NCI-H1105 (cell line): ENCODE results near the gene EXPH5.
"Not testable (repeated sequence)": the region's sequence is repeated elsewhere in the genome, so short reads cannot be mapped to it uniquely, and the experiment has no call there.

Experiments
- DNase-seq: peaks from one replicate; lab custom pipeline; 2025; lab: John Stamatoyannopoulos, UW

EXPH5 gene

DNA sequence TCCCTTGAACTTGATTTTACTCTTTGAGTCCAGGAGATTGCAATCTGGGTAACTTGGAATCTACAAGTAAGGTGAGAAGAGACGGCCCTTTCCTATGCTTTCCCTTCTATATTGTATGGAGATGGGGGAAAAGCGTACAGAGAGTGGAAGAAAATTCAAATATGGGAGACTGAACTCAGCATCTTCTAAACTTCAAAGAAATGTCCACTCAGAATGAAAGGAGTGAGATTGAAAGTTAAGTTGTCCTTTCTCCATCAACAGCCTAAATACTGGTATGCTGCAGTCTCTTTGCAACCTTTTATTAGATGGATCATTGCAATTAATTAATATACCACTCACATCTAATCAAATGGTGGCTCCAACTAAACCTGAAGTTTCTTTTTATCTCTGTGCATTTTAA, 6.4 kb upstream of the EXPH5 start:
- DNase-seq = no peak

DNA sequence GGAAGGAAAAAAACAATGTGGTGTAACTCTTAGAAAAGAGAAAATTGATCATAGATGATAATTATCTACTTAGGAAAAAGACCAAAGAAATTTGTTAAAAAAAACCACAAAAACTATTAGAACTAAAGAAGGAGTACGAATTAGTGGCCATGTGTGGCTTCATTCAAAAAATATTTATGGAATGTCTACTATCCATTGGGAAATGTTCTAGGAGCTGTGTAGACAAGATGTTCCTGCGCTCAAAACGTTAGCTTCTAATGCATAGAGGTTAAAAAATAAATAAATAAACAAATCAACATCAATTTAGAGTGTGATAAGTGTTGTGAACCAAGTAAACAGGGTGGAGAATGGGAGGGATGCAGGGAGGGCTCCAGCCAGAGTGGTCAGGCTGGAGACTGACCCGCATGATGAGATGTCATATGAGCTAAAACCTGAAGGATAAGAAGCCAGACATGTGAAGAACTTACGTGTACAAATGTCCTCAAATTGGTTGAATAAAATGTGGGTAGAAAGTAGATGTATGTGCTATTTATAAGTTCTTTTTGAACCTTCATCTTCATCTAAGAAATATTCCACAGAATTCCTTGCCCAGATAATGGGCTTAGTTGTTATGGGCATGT, 4.3 kb upstream of the EXPH5 start:
- DNase-seq = no peak

DNA sequence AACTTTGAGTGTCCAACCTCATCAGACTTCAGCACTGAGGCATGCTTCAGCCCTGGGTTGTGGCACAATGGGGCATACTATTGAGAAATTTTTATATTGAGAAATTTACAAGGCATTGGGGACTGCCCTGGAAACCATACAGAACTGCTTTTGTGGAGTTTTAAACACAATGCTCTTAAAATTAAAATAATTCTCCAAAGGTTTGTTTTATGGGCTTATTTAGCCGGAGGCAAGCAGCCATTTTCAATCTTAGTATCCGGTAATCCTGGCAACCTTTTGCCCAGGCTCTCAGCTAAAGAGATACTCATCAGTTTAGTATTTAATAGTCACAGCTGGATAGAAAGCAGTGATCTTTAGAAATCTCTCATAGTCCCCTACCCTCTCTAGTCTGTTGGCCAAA, 3.1 kb upstream of the EXPH5 start:
- DNase-seq = no peak

DNA sequence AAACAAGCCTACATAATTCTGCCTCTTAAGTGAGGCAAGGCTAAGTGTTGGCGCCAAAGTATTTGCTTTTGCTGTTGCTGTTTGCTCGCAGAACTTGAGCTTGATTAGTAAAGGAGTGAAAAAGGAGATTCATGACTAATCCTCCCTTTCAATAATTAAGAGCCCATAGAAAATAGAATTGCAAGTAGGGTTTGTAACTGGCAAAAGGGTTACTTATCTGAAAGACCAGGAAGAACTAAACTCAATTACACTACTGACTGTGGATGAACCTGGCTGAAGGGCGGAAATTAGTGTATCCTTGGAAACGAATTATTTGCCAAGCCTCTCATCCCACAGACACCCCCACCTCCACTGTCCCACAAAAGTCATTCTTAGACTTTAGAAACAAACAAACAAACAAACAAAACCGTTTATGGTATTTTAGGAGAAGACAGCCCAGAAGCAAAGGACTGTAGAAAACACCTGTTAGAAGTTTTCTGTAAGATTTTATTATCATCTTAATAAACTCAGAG, 411 bp upstream of the EXPH5 start:
- no peak for DNase-seq

DNA sequence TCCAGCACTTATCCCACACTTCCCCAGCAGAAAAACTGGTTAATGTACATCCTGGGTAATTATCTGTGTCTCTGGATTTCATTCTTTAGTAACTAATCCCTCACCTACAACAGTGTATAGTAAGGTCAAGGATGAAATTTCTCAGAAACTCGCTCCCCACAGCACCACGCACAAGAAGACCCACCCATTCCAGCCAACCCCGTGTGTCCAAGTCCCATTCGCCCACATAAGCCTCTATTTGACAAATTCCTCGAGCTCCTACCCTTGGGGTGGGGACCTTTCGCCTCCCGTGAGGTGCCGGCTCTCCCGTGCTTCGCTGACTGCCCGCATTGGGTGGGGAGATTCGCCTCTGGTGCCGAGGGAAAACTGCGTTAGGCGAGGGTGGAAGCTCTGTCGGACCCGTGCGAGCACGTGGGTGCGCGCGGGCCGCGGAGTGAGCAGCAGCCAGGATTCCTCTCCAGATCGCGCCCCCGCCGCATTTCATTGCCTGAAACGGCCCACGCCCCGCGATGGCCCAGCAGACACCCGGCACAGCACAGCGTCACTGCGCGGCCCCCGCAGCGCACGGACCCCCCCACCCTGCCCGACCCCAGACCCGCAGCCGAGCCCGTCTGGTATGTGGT, 866 bp downstream of the EXPH5 start:
- peak; percentile 5 for DNase-seq

DNA sequence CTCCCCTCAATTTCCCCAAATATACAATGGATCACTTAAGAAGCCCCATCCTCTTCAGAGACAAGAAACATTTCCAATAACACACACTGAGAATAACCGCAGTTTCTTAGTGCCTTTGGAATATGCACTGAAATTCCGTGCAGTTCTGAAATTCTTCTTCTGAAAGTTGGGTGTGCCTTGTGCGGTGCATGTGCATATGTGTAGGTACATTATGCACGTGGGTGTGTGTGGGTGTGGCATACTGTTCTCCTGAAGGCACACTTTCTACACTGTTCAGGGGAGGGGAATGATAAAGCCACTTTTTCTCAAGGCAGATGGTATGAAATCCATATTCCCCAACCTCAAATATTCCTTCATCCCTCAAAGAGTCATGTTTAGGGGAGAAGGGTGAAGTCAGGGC, 1.7 kb downstream of the EXPH5 start:
- DNase-seq = no peak

DNA sequence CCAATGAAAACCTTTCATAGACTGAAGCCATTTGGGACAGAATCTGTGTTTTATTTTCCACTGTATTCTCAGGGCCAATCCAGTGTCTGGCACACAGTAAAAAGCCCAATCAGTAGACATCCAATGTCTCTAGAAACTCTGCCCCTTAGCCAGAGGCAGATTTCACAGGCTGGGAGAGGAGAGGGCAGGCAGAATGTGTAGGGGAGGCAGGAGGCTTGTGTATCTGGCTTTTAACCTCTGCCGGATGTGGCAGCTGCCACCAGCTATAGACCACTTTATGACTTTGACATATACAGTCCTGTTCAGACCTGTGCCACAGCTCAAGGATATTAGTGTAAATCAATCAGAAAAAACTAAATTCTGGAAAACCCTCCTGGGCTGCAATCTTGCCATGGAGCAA, 4.4 kb downstream of the EXPH5 start:
- no peak for DNase-seq

DNA sequence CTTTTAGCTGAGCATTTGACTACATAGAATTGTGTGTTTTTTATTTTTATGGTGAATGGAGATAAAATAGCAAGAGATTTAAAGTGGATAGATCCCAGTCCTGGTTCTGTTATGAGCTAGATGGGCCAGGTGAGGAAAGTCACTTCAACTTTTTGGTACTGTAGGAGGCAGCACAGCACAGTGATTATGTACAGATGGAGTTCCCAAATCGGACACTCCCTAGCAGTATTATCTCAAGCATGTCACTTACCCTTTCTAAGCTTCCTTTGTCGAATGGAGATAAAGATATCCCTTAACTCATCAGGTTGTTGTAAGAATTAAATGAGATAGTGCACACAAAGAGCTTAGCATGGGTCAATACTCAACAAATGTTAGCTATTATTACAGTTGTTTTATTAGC, 5.3 kb downstream of the EXPH5 start:
- DNase-seq = no peak

DNA sequence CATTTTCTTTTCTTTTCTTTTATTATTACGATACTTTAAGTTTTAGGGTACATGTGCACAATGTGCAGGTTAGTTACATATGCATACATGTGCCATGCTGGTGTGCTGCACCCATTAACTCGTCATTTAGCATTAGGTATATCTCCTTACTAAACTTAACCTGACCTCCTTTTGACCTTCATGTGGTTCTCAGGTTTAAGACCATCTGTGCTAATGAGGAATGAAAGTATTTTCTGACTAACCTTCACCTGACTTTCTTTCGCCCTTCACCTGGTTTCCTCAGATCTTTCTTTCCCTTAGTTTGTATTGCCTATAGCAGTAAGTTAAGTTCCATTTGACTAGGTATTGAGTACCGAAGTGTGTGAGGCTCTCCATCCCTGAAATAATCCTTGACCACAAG, 6.5 kb downstream of the EXPH5 start:
- no peak for DNase-seq

DNA sequence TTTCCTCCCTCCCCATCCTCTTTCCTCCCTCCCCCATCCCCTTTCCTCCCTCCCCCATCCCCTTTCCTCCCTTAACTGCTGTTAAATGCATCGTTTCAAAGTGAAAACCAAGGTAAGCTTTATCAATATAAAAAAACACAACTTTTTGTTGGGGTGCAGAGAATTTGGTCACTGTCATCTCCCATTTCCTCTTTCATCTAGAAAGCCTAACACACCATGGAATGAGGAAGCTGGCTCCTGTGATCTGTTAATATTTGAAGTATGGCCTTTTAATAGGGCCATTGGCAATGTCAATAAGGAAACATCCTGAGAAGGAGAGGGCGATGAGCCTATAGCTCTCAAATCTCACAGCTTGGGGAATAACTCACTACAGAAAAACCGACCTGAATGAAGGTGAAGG, 7.0 kb downstream of the EXPH5 start:
- no peak for DNase-seq

DNA sequence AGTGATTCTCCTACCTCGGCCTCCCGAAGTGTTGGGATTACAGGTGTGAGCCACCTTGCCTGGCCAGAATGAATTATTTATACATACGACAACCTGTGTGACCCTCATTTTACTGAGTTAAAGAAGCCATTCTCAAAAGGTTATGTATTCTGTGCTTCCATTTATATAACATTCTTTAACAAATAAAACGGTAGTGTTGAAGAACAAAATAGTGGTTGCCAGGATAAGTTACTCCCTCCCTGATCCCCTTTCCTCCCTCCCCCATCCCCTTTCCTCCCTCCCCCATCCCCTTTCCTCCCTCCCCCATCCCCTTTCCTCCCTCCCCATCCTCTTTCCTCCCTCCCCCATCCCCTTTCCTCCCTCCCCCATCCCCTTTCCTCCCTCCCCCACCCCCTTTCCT, 7.4 kb downstream of the EXPH5 start:
- not testable (repeated sequence) for DNase-seq

DNA sequence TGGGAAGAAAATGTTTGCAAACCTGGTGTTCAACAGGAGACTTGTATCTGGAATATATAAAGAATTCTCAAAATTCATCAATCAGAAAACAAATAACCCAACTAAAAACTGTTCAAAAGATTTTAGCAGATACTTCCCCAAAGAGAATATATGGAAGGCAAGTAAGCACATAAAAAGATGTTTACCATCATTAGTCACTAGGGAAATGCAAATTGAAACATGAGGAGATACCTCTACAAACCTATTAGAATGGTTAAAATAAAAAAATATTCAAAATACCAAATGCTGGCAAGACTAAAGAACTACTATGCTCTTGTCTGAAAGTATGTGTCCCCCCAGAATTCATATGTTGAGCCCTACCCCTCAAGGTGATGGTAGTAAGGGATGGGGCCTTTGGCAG, 8.6 kb downstream of the EXPH5 start:
- no peak for DNase-seq

DNA sequence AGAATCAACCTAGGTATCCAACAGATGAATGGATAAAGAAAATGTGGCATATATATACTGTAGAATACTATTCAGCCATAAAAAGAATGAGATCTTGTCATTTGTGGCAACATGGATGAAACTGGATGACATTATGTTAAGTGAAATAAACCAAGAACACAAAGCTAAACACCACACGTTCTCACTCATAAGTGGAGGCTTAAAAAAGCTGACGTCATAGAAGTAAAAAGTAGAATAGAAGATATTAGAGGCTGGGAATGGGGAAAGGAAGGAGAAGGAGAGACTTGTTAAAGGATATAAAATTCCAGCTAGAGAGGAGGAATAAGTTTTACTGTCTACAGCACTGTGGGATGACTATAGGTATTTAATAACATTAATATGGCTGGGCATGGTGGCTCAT, 12.9 kb downstream of the EXPH5 start:
- DNase-seq = no peak

DNA sequence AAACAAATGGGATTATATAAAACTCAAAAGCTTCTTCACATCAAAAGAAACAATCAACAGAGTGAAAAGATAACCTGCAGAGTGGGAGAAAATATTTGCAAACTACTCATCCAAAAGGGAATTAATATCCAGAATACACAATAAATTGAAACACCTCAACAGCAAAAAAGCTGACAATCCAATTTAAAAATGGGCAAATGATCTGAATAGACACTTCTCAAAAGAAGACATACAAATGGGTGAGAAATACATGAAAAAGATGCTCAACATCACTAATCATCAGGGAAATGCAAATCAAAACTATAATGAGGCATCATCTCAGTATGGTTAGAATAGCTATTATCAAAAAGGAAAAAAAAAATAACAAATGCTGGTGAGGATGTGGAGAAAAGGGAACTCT, 13.5 kb downstream of the EXPH5 start:
- DNase-seq = no peak

DNA sequence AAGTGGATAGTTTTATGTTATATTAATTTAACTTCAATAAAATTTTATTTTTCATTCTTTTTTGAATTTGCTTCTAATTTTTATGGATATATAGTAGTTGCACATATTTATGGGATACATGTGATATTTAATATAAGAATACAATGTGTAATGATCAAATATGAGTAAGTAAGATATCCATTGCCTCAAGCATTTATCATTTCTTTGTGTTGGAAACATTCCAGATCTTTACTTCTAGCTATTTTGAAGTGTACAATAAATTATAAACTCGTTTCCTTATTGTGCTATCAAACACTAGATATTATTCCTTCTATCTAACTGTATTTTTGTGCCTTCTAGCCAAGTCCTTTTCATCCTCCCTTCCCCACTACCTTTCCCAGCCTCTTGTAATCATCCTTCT, 17.0 kb downstream of the EXPH5 start:
- DNase-seq = no peak

DNA sequence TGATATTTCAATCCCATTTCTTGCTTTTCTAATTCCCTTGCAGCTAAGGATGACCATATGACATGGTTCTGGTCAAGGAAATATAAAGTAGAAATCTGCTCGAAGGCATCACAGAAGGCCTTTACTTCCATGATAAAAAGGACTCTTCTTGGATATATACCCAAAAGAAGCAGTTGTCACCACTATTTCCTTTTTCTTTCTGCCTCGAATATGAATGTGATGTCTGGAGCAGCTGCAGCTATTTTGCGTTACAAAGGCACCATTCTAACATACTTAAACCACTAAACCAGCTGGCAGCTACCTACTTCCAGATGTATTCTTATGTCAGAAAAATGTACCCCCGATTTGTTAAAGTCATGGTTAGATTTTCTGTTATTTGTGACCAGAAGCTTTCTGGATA, 18.9 kb downstream of the EXPH5 start:
- DNase-seq = no peak

DNA sequence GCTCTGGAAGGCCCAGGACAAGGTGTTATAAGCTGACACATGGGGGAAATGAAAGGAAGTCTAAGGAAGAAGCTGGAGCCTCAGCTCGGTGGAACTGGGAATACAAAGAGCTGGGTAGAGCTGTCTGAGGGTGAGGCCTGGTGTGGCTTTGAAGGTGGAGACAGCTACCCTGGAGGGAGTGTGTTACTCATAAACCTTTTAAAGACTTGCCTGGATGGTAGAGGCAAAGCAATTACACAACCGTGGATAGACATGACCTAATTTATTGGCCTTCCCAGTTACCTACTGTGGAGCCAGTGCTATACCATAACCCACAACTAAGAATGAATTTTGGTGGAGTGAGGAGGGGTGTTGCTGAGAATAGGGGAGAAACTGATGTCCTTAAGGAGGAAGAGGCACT, 22.6 kb downstream of the EXPH5 start:
- no peak for DNase-seq

DNA sequence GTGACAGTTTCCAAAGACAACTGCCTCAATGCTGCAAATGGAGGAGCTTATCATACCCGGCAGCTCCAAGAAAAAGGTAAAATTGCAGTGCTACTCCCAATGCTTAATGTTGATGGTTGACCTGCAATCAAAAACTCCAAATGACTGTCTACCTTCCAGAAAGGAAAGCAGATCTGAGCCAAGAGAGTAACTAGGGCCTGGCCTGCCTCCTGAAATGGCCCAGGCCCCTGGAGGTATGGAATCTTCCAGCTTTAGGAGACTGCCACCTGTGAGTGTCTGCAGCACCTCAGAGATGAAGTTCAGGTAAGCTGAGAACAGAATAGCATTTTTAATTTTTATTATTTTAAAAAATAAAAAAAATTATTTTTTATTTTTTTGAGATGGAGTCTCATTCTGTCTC, 23.7 kb downstream of the EXPH5 start:
- no peak for DNase-seq

DNA sequence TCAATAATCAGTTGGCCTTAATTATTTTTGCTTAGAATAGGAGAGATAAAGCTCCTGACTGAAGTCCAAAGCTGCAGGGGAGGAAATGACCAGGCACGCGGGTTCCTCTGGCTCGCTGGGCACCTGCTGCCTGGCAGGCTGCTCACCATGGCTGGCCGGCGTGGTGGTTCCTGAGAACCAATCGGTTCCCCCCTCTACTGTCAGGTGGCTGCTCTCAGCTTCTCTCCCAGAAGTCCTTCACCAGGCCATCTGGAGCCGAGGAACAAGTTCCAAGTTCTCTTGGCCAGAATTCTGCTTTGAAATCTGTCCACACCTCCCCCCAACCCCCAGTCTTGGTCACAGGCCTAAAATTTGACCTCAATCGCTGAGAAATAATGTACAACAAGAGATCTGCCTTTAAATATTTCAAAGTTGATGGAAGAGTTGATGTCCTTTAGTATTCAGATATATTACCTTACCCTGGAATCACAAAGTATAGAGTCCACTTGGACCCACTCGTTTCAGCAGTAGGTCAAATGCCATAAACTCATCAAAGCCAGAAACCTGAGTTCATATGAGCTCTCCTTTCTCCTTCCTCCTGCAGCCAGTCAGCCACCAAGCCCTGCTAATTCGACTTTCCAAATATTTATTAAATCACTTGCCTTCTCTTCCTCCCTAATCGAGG, 25.2 kb downstream of the EXPH5 start:
- DNase-seq = no peak

DNA sequence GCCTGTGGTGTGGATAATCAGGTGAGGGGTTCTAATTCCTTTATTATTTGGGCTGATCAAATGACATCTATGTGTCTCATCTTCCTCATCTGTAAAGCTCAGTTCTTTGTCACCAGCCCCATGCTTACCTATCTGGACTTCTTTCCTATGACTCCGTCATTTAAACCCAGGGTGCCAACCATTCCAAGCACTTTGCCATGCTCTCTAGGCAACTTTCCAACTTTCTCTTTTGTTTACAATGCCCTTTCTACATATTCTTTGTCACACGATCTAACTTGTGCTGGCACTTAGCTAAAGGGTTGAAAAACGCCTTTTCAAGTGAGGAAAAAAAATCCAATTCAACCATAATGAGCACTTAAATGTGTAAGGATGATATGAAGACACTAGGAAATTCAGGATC, 27.9 kb downstream of the EXPH5 start:
- peak; percentile 59 for DNase-seq

DNA sequence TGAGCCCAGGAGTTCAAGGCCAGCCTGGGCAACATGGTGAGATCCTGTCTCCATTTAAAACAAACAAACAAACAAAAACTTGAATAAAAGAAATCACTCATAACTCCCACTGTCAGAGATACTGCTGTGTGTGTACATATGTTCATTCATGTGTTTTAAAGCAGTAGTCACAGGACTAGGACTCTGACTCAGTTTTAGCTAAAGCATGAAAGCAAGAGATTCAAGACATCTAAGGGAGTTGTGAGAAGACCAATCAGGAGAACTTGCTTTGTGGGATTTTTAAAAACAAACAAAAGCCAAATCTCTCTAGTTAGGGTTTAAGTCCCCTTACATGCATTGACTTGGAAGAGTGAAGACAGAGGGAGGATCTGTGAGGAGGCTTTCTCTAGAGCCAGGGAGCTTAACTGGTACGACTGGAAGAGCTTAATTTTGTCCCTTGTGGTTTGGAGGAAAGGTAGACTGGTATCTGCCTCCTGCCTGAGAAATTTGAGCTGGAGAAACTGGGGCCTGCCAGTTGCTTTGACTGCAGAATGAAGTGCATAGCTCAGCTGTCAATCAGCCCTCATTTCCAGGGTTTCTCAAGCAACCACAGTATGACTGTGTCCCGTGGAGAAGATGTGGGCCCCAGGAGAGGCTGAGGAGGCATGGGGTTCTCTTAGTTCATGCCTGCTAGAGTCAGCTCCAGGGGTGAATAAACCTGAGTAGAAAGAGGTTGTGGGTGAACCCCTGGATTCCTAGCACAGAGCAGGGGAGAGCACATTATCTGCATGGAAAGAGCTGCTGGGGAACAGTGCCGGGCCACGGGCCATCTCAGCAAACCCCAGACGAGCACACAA, 30.6 kb downstream of the EXPH5 start:
- no peak for DNase-seq

DNA sequence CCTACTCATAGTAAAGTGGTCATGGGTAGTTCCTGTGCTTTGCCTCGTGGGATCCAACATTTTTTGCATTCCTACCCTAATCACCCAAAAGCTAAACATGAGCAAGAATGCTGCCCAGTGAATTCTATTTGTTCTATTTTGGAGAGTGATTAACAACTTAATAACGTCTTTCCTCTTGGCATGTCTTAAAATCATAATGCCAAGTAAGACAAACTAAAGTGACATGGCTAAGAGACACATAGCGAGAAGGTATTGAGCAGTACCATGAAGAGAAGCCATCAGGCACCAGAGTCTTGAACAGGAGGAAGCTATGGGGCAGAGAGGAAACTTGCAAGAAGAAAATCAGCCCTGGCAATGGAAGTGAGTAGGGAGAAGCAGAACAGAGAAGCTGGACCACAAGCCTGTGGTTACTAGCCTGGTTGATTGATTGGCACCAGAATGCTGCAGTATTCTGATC, 32.0 kb downstream of the EXPH5 start:
- no peak for DNase-seq

DNA sequence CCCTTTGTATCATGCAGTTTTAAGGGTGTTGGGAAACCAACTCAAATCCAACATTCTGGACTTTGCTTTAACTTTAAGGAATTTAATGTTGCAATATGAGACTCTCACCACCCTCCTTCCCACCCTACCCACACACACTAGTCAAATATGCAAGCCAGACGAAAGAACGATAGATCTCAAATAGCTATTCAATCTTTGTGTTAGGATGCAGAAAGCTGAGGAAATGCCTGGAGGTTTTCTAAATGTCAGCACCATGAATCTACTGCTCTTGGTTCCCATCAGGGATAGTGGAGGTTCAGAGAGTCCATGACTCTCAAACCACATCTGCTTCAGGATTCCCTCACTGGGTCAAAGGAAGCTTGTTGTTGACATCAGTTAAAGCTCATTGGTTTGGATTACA, 33.7 kb downstream of the EXPH5 start:
- no peak for DNase-seq
